OCI-LY3 (cell line): ENCODE data around the gene ZC3H12D.

Experiments used
- CTCF ChIP-seq: fragments of 200-600, 300-600 bp; sonication (generic); IDR thresholded peaks from 2 replicates; pipeline ENCODE4 v1.5.1; 2014; ENCODE audit warnings: antibody characterized with exemption, low read length, low read depth
- EZH2phosphoT487 ChIP-seq: fragments of 200-600 bp; shearing (Covaris generic); IDR thresholded peaks from 2 replicates; pipeline ENCODE4 v1.6.1; 2018; ENCODE audit warnings: antibody characterized with exemption, mixed run types, low read depth

- TF ChIP-seq CTCF (no peak), EZH2phosphoT487 (no peak)
Observed at GRCh38 chr6:149467265-149467664, 17.5 kb downstream of the ZC3H12D start.
